Epithelial cell of proximal tubule (primary cell): Measurements from ENCODE around the gene UBAC2. TPM values are rescaled to one million over a fixed set of nuclear protein-coding genes. Genes with fewer than 3 reads are reported as not detected.

Source experiments
- DNase-seq: peaks from one replicate; pipeline ENCODE4 v3.0.0-alpha.2; 2011; ENCODE audit warnings: low read depth
- H3K4me3 ChIP-seq: 2 replicates; pipeline ENCODE4 v1.5.1; 2011; ENCODE audit warnings: low read depth, mild to moderate bottlenecking, low read length
- total RNA-seq: library from RNA; depleted of rRNA; stranded (reverse); fragments of >200 nt; gene quantifications from 2 replicates; pipeline ENCODE4 v1.2.3, GENCODE V29; 2015
- TF ChIP-seq, protein P1 (sequence below): conservative IDR thresholded peaks from 2 replicates; pipeline ENCODE4 v1.5.1; 2012; ENCODE audit warnings: low read depth, mild to moderate bottlenecking, low read length

UBAC2 gene
- total RNA-seq, 1 donor from 2014 or later, result 63.9 TPM

DNA sequence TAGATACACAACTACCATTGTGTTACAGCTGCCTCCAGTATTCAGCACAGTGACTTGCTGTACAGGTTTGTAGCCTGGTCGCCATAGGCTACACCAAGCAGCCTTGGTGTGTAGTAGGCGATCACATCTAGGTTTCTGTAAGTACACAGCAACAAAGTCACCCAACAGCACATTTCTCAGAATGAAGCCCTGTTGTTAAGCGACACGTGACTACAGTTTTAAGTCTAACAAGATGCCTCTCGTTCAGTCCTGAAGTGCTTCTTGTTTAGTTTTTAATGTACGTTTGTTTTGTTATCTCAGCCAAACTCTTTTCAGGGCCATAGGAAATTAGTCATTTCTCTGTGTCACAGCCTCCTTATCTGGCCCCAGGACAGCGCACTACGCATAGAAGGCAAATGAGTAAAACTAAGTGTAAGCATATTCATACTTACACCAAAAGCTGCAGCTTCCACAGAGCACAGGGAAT lies 156.5 kb downstream of the UBAC2 start:
- H3K4me3 ChIP-seq, result no peak overlapping the region
- no peak for DNase-seq
- TF ChIP-seq, protein P1, sequence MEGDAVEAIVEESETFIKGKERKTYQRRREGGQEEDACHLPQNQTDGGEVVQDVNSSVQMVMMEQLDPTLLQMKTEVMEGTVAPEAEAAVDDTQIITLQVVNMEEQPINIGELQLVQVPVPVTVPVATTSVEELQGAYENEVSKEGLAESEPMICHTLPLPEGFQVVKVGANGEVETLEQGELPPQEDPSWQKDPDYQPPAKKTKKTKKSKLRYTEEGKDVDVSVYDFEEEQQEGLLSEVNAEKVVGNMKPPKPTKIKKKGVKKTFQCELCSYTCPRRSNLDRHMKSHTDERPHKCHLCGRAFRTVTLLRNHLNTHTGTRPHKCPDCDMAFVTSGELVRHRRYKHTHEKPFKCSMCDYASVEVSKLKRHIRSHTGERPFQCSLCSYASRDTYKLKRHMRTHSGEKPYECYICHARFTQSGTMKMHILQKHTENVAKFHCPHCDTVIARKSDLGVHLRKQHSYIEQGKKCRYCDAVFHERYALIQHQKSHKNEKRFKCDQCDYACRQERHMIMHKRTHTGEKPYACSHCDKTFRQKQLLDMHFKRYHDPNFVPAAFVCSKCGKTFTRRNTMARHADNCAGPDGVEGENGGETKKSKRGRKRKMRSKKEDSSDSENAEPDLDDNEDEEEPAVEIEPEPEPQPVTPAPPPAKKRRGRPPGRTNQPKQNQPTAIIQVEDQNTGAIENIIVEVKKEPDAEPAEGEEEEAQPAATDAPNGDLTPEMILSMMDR, result no peak

DNA sequence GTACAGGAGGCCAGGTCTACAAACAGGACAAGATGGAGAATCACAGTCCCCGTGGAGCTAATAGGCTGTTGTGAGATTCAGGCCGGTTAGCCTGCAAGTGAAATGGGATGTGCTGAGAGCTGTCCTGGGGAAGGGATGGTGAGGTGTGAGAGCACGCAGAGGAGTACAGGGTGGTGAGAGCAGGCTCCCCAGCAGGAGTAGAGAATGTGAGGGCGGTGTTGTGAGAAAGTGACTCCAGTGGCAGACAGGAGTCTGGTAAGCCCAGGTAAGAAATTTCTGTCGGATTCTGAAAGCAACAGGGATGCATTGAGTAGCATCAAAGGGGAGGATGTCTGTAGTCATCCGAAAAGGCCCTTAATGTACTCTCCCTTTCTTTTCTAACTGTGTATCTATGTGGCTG lies 157.3 kb downstream of the UBAC2 start:
- no peak overlapping the region for H3K4me3 ChIP-seq
- DNase-seq, result no peak
- TF ChIP-seq, protein P1, result no peak

DNA sequence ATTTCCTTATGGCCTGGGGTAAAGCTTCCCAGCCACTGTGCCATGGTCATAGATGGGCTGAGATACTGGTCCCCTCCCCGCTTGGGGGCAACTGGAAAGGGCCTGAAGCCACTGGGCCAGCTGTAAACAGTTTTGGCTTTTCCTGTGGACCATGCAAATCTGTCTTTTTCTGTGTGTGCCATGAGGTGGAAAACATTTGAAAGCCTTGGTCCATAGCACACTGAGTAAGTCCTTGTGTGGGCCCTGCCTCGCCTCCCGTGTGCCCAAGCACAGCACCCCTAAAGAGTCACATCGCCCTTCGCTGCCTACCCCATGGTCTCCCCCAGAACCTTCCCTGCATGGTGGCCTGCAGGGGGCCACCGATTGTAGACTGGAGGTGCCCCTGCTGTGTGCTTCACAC lies 158.9 kb downstream of the UBAC2 start:
- no peak overlapping the region for H3K4me3 ChIP-seq
- TF ChIP-seq, protein P1, result no peak
- no peak for DNase-seq

DNA sequence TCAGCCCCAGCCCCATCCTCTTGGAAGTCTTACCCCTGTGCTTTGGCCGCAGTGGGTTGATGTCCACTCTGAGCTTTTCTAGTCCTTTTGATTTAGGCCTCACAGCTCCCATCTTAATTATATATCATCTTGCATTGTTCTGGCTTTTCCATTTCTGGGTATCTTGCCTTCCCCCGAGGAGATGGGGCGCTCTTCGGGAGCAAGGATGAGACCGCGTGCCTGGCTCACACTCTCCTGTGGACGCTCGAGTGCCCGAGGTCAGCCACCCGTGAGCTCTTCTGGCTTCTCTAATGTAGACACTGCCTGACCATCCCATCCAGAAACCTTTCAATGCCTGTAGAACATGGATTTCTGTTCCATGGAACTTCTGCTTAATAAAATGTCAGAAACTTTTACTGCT lies 160.0 kb downstream of the UBAC2 start:
- DNase-seq, result no peak
- no peak overlapping the region for H3K4me3 ChIP-seq
- TF ChIP-seq, protein P1, result no peak

DNA sequence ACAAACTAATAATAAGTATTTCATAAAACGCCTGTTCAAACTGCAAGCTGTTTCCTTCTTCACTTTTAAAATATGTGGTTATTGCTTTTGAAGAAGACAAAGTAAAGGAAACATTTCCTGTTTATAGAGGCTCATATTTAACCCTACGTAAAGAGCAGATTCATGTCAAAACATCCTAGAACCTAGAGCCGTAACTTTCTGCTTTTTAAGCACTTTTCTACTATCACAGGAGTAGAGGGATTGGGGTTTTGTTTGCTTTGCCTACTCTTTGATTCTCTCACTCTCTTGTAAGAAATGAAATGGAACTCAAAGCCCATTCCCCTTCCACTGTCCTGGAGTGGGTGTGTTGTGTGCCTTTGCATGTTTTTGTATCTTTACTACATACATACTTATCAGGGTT lies 160.5 kb downstream of the UBAC2 start:
- H3K4me3 ChIP-seq, result no peak overlapping the region
- DNase-seq, result no peak
- TF ChIP-seq, protein P1, result no peak

DNA sequence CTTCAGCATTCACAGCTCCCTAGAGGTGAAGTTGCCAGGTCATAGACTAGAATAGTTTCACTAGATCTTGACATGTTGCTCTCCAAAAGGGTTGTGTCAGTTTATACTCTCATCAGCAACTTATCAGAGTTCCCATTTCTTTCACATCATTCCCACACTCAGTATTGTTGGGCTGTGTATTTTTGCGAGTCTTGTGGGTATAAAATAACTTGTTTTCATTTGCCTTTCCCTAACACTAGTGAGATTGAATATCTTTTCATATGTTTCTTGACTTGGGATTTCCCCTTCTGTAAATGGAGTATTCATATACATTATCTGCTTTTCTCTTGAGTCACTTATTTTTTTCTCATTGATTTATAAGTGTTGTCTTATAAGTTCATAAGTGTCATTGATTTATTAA lies 161.7 kb downstream of the UBAC2 start:
- no peak overlapping the region for H3K4me3 ChIP-seq
- TF ChIP-seq, protein P1, result no peak
- no peak for DNase-seq

DNA sequence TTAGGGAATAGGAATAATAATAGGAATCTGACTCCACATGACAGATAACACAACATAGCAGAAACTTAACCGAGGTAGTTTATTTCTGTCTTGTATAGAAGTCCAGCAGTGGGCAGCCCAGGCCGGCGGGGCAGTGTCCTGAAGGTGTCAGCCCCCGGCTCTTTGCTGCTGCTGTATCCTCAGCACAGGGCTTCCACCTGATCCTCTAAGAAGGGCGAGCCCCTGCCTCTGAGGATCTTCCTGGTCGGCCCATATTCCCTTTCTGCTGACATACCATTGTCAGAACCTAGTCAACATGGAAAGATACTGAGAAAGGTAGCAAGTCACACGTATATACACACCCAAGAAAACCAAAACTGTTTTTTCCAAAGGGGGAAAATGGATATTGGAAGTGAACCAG lies 162.7 kb downstream of the UBAC2 start:
- TF ChIP-seq, protein P1, result no peak
- no peak overlapping the region for H3K4me3 ChIP-seq
- no peak for DNase-seq
